ENCODE measurements around the gene TPCN1. TPM values are rescaled to one million over a fixed set of nuclear protein-coding genes. Genes with fewer than 3 reads are reported as not detected.

The TPCN1 gene
- total and polyA plus RNA-seq, 9 donors, result 28.0 to 65.6 (median 47.6) TPM

DNA sequence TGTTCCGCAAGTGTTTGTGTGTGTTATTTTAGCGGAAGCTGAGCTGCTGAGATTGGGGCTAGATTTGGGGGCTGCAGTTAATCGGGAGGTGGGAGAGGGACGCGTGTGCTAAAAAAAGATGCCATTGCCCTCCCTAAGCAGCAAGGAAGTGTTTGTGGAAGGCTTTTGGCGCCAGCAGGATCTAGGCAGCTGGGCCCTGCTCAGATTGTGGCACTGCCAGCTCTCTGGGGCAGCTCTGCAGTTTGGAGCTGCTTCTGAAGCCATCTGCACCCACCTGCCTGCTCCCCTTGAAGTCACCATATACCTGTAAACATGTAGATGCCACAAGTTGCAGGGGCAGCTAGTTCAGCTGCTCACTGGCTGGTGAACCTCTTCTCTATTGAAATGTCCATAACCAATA lies 28.8 kb downstream of the TPCN1 start:
- TF ChIP-seq CTCF (IDR thresholded peaks at IDR 0.05) (no peak), EP300 (IDR thresholded peaks at IDR 0.05) (no peak), POLR2A (IDR thresholded peaks at IDR 0.05) (no peak)
- 91 to 95% (median 92%) methylated on average over 6 of the region's 6 CpGs for WGBS, 3 donors
- no peaks in the 10 kb centered on the region for H3K36me3 ChIP-seq
- H3K4me1 ChIP-seq (ENCODE audit: insufficient read depth), result peaks cover 15% of the 10 kb centered on the region
- intact Hi-C loops (cut with DNase I), result no loop called here
- no peaks in the 10 kb centered on the region for H3K27me3 ChIP-seq
- H3K9me3 ChIP-seq, result no peaks in the 10 kb centered on the region
- H3K27ac ChIP-seq, result no peak overlapping the region
- peak in 1 of 5 donors; percentile 11 for DNase-seq
- H3K4me3 ChIP-seq, result no peak overlapping the region

DNA sequence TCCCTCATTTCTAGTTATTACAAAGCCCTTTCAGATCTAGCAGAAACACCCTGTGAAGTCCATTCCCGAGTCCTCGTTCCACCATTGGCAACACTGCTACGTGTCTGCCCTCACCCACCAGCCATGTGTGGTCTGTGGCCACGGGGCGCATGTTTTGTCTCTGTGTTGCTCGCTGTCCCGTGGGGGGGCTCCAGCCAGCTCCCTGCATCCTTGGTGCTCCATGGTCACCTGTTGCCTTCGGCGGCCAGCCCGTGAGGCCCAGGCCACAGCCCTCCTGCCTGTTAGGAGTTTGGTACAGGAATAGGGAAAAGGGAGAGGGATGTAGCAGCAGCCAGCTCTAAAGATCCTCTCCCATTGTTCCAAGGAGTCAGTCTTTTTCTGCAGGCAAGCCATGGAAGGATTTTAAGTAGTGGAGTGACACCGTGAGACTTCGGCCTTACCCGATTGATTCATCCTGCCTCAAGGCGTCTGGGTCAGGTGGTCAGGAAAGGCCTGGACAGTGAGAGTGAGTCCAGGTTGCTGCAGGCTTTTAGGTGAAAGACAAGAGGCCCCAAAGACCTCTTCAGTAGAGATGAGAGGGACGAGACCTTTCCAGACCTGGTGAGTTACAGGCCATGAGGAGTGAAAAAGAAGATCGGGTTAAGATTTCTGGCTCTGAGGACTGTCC lies 30.3 kb downstream of the TPCN1 start:
- no peak overlapping the region for H3K27ac ChIP-seq
- H3K27me3 ChIP-seq, result no peaks in the 10 kb centered on the region
- TF ChIP-seq CTCF (IDR thresholded peaks at IDR 0.05) (no peak), POLR2A (IDR thresholded peaks at IDR 0.05) (no peak), EP300 (IDR thresholded peaks at IDR 0.05) (no peak)
- H3K4me1 ChIP-seq (ENCODE audit: insufficient read depth), result peaks cover 8% of the 10 kb centered on the region
- no peaks in the 10 kb centered on the region for H3K36me3 ChIP-seq
- H3K9me3 ChIP-seq, result no peaks in the 10 kb centered on the region
- intact Hi-C loops (cut with DNase I), result no loop called here
- DNase-seq, result no peak
- WGBS, 3 donors, result 93 to 97% (median 94%) methylated on average over 16 of the region's 16 CpGs
- no peak overlapping the region for H3K4me3 ChIP-seq

DNA sequence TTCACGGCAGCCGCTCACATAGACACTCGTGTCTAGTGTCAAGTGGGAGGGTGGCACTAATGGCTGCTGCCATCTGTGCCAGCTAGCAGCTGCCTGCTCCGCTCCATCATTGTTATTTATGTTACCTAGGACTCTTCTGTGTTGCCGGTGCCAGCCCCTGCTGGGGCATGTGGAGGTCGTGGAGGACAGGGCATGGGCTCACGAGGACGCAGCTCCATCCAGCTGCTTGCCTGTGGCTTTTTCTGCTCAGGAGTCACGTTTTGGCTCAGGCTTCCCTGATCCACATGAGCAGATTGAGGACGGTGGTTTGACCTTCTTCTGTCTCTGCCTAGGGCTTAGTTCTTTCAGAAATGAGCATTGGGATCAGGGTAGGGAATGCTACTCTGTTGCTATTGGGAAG lies 31.2 kb downstream of the TPCN1 start:
- Histone ChIP-seq H3K36me3 (no peaks in the 10 kb centered on the region), H3K4me3 (no peak overlapping the region), H3K4me1 (ENCODE audit: insufficient read depth) (no peaks in the 10 kb centered on the region), H3K9me3 (no peaks in the 10 kb centered on the region), H3K27me3 (no peaks in the 10 kb centered on the region), H3K27ac (no peak overlapping the region)
- peak in 1 of 5 donors; percentile 3 for DNase-seq
- 91 to 93% (median 93%) methylated on average over 10 of the region's 10 CpGs for WGBS, 3 donors
- TF ChIP-seq EP300 (IDR thresholded peaks at IDR 0.05) (no peak), POLR2A (IDR thresholded peaks at IDR 0.05) (no peak), CTCF (IDR thresholded peaks at IDR 0.05) (no peak)
- intact Hi-C loops (cut with DNase I), result no loop called here

DNA sequence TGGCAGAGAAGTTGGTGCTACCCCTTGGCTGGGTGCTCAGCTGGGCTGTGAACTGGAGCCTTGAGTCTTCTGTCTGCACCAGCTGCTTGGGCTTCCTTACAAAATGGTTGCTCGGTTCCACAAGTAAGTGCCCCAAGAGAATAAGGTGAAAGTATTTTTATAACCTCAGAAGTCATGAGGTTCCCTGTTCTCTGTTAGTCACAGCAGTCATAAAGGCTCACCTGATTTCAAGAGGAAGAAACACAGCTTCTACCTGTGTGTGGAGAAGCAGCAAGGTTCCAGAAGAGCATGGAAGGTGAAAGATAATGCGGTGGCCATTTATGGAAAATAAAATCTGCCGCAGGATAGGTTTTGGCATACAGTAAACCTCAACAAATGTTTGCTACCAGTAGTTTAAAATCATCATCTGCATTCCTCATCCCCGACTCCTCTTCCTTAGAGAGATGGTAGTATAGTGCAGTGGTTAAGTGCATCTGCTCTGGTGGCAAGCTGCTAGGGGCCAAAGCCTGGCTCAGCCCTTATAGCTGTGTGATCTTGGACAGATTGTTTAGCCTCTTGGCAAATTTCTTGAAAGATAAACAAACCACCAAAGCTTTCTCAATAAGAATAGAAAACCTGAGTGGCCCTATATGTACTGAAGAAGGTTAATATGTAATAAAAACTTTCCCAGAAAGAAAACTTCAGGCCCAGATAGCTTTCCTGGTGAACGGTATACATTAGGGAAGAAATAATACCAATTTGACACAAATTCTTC lies 32.4 kb downstream of the TPCN1 start:
- intact Hi-C loops (cut with DNase I), result no loop called here
- Histone ChIP-seq H3K4me3 (no peak overlapping the region), H3K27ac (no peak overlapping the region), H3K36me3 (no peaks in the 10 kb centered on the region), H3K4me1 (ENCODE audit: insufficient read depth) (peaks cover 2% of the 10 kb centered on the region), H3K9me3 (no peaks in the 10 kb centered on the region), H3K27me3 (no peaks in the 10 kb centered on the region)
- TF ChIP-seq POLR2A (IDR thresholded peaks at IDR 0.05) (no peak), EP300 (IDR thresholded peaks at IDR 0.05) (no peak)
- 92 to 99% (median 96%) methylated on average over 5 of the region's 5 CpGs for WGBS, 3 donors
- DNase-seq, result no peak

DNA sequence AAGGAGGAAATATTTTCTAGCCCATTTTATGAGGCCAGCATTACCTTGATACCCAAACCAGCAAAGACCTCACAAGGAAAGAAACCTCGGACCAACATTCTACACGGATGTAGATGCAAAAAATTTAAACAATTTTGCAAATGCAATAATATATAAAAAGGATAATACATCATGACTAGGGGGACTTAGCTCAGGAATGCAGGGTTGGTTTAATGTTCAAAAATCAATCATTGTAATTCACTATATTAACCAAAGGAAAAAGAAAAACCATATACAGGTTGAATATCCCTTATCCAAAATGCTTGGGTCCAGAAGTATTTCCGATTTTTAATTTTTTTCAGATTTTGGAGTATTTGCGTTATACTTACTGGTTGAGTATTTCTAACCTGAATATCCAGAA lies 33.0 kb downstream of the TPCN1 start:
- intact Hi-C loops (cut with DNase I), result no loop called here
- Histone ChIP-seq H3K27ac (no peak overlapping the region), H3K27me3 (no peaks in the 10 kb centered on the region), H3K4me3 (no peak overlapping the region), H3K36me3 (no peaks in the 10 kb centered on the region), H3K4me1 (ENCODE audit: insufficient read depth) (peaks cover 3% of the 10 kb centered on the region), H3K9me3 (no peaks in the 10 kb centered on the region)
- WGBS, 3 donors, result 98 to 99% (median 98%) methylated on average over 4 of the region's 4 CpGs
- no peak for DNase-seq
- no peak for TF ChIP-seq CTCF (IDR thresholded peaks at IDR 0.05)
- no peak for TF ChIP-seq POLR2A (IDR thresholded peaks at IDR 0.05)
- TF ChIP-seq EP300 (IDR thresholded peaks at IDR 0.05), result no peak

Measured in ovary (tissue), 9 donors.